Measurements from ENCODE around the gene FGF18.

The FGF18 gene

GRCh38 chr5:171476701-171477100 lies 57.3 kb downstream of the FGF18 start:
- no peak for DNase-seq (ENCODE audit: extremely low spot score)
- CTCF ChIA-PET = no interaction called here
- POLR2A ChIA-PET = no interaction called here
- no peak for TF ChIP-seq CTBP1 (IDR thresholded peaks at IDR 0.05; ENCODE audit: borderline replicate concordance)
- TF ChIP-seq ZNF384 (IDR thresholded peaks at IDR 0.05) = no peak
- no peak for TF ChIP-seq NFRKB (IDR thresholded peaks at IDR 0.05)
- no peak for TF ChIP-seq FOXK2 (IDR thresholded peaks at IDR 0.05)
- TF ChIP-seq L3MBTL2 (conservative IDR thresholded peaks at IDR 0.05) = no peak
- no peak for TF ChIP-seq ARNT (IDR thresholded peaks at IDR 0.05)
- TF ChIP-seq FOXM1 (IDR thresholded peaks at IDR 0.05; ENCODE audit: borderline replicate concordance) = no peak
- TF ChIP-seq LEF1 (IDR thresholded peaks at IDR 0.05; ENCODE audit: borderline replicate concordance) = no peak
- TF ChIP-seq HDGF (IDR thresholded peaks at IDR 0.05; ENCODE audit: borderline replicate concordance) = no peak
- no peak for TF ChIP-seq PKNOX1 (IDR thresholded peaks at IDR 0.05)
- no peak for TF ChIP-seq BHLHE40 (IDR thresholded peaks at IDR 0.05; ENCODE audit: borderline replicate concordance)
- TF ChIP-seq FOXA1 (IDR thresholded peaks at IDR 0.05) = no peak

- no peak for TF ChIP-seq ELF4 (IDR thresholded peaks at IDR 0.05)
- TF ChIP-seq PKNOX1 (IDR thresholded peaks at IDR 0.05) = no peak
- TF ChIP-seq LEF1 (IDR thresholded peaks at IDR 0.05; ENCODE audit: borderline replicate concordance) = no peak
- no peak for TF ChIP-seq SUZ12 (IDR thresholded peaks at IDR 0.05)
- no peak for TF ChIP-seq TARDBP (IDR thresholded peaks at IDR 0.05)
- no peak for TF ChIP-seq SP1 (IDR thresholded peaks at IDR 0.05)
- no peak for TF ChIP-seq CTBP1 (IDR thresholded peaks at IDR 0.05; ENCODE audit: borderline replicate concordance)
- no peak for TF ChIP-seq FOXK2 (IDR thresholded peaks at IDR 0.05)
- TF ChIP-seq ZNF384 (IDR thresholded peaks at IDR 0.05) = no peak
- no peak for TF ChIP-seq BHLHE40 (IDR thresholded peaks at IDR 0.05; ENCODE audit: borderline replicate concordance)
- ChIA-PET CTCF (no interaction called here), POLR2A (no interaction called here)
- DNase-seq (ENCODE audit: extremely low spot score) = no peak
Measured at GRCh38 chr5:171477101-171477500, 57.7 kb downstream of the FGF18 start.

- DNase-seq (ENCODE audit: extremely low spot score) = no peak
- TF ChIP-seq ZNF384 (IDR thresholded peaks at IDR 0.05) (no peak), PKNOX1 (IDR thresholded peaks at IDR 0.05) (no peak), ARNT (IDR thresholded peaks at IDR 0.05) (no peak), SP1 (IDR thresholded peaks at IDR 0.05) (no peak), SUZ12 (IDR thresholded peaks at IDR 0.05) (no peak), CTBP1 (IDR thresholded peaks at IDR 0.05; ENCODE audit: borderline replicate concordance) (no peak), L3MBTL2 (conservative IDR thresholded peaks at IDR 0.05) (no peak), FOXM1 (IDR thresholded peaks at IDR 0.05; ENCODE audit: borderline replicate concordance) (no peak), LEF1 (IDR thresholded peaks at IDR 0.05; ENCODE audit: borderline replicate concordance) (no peak), HDGF (IDR thresholded peaks at IDR 0.05; ENCODE audit: borderline replicate concordance) (no peak), TARDBP (IDR thresholded peaks at IDR 0.05) (no peak), FOXK2 (IDR thresholded peaks at IDR 0.05) (no peak), ELF4 (IDR thresholded peaks at IDR 0.05) (no peak), NFRKB (IDR thresholded peaks at IDR 0.05) (no peak), FOXA1 (IDR thresholded peaks at IDR 0.05) (no peak), BHLHE40 (IDR thresholded peaks at IDR 0.05; ENCODE audit: borderline replicate concordance) (no peak)
- CTCF ChIA-PET = no interaction called here
- POLR2A ChIA-PET = no interaction called here
Measured at GRCh38 chr5:171477666-171478065, 58.2 kb downstream of the FGF18 start.

- TF ChIP-seq ZNF384 (IDR thresholded peaks at IDR 0.05) = no peak
- TF ChIP-seq BHLHE40 (IDR thresholded peaks at IDR 0.05; ENCODE audit: borderline replicate concordance) = no peak
- no peak for TF ChIP-seq TARDBP (IDR thresholded peaks at IDR 0.05)
- TF ChIP-seq FOXK2 (IDR thresholded peaks at IDR 0.05) = no peak
- TF ChIP-seq LEF1 (IDR thresholded peaks at IDR 0.05; ENCODE audit: borderline replicate concordance) = no peak
- TF ChIP-seq SUZ12 (IDR thresholded peaks at IDR 0.05) = no peak
- TF ChIP-seq ARNT (IDR thresholded peaks at IDR 0.05) = no peak
- TF ChIP-seq FOXM1 (IDR thresholded peaks at IDR 0.05; ENCODE audit: borderline replicate concordance) = no peak
- no peak for TF ChIP-seq SP1 (IDR thresholded peaks at IDR 0.05)
- TF ChIP-seq CTBP1 (IDR thresholded peaks at IDR 0.05; ENCODE audit: borderline replicate concordance) = no peak
- TF ChIP-seq ELF4 (IDR thresholded peaks at IDR 0.05) = no peak
- no peak for TF ChIP-seq PKNOX1 (IDR thresholded peaks at IDR 0.05)
- TF ChIP-seq NFRKB (IDR thresholded peaks at IDR 0.05) = no peak
- no peak for TF ChIP-seq L3MBTL2 (conservative IDR thresholded peaks at IDR 0.05)
- no peak for TF ChIP-seq FOXA1 (IDR thresholded peaks at IDR 0.05)
- no peak for TF ChIP-seq HDGF (IDR thresholded peaks at IDR 0.05; ENCODE audit: borderline replicate concordance)
- ChIA-PET POLR2A (no interaction called here), CTCF (no interaction called here)
- no peak for DNase-seq (ENCODE audit: extremely low spot score)
Measured at GRCh38 chr5:171478946-171479775, 59.7 kb downstream of the FGF18 start.

GRCh38 chr5:171479776-171480125 lies 60.3 kb downstream of the FGF18 start:
- no peak for TF ChIP-seq CTBP1 (IDR thresholded peaks at IDR 0.05; ENCODE audit: borderline replicate concordance)
- POLR2A ChIA-PET = no interaction called here
- CTCF ChIA-PET = no interaction called here
- no peak for DNase-seq (ENCODE audit: extremely low spot score)
